A549 (cell line): ENCODE data around the gene GHRHR. TPM values are rescaled to one million over a fixed set of nuclear protein-coding genes. Genes with fewer than 3 reads are reported as not detected.

Experiments
- ATAC-seq, 2 experiments: fragments of 200-7000 bp in 1 of 2; fragments of >200 bp in 1 of 2; cut with Nextera tagmentation in 1 of 2; cut with Tn5 transposase in 1 of 2; 3 replicates each; pipeline versions ENCODE4 v1.8.0 to v1.9.1; 2018 to 2020; ENCODE audit warnings: mild to moderate bottlenecking in 1 of 2, moderate library complexity in 1 of 2
- CTCF ChIA-PET: fragments of 300-600 bp; sonication (Branson Sonifier 250); formaldehyde crosslinking; extraction: SDS; loops from one replicate; lab custom pipeline; 2021; ENCODE audit warnings: antibody characterized with exemption, inconsistent platforms; lab: Yijun Ruan, JAX
- POLR2A ChIA-PET: fragments of 350-600 bp; formaldehyde crosslinking; extraction: SDS; loops from one replicate; lab custom pipeline; 2021; ENCODE audit warnings: antibody characterized with exemption, inconsistent platforms; lab: Yijun Ruan, JAX
- DNase-seq, 2 experiments: peaks; one replicate each; pipeline versions ENCODE4 v3.0.0 to v3.0.0-alpha.2; 2011 to 2016; ENCODE audit warnings: low read depth in 1 of 2, low spot score in 1 of 2
- FAIRE-seq: peaks from 2 replicates; lab custom pipeline; 2011; peaks lifted over from hg19 to GRCh38; lab: Jason Lieb, UNC
- H3K27ac ChIP-seq, 2 experiments: fragments of >200 bp; sonication (Bioruptor Twin); formaldehyde crosslinking; 3 replicates each; pipeline ENCODE4 v1.5.1; 2016 to 2017
- H3K4me1 ChIP-seq: fragments of >200 bp; sonication (Bioruptor Twin); formaldehyde crosslinking; 3 replicates; pipeline ENCODE4 v1.6.1; 2016
- H3K4me2 ChIP-seq: fragments of >200 bp; sonication (Bioruptor Twin); formaldehyde crosslinking; 3 replicates; pipeline ENCODE4 v1.6.1; 2016
- H3K4me3 ChIP-seq: fragments of >200 bp; sonication (Bioruptor Twin); formaldehyde crosslinking; 3 replicates; pipeline ENCODE4 v1.5.1; 2016
- H3K9me3 ChIP-seq: fragments of >200 bp; sonication (Bioruptor Twin); formaldehyde crosslinking; 3 replicates; pipeline ENCODE4 v1.6.1; 2016
- CBX2 ChIP-seq: fragments of 200-600 bp; sonication (generic); IDR thresholded peaks from 2 replicates; pipeline ENCODE4 v1.6.1; 2016; ENCODE audit warnings: low read depth, mild to moderate bottlenecking, borderline replicate concordance
- CBX8 ChIP-seq: fragments of 200-600 bp; sonication (generic); IDR thresholded peaks from 2 replicates; pipeline ENCODE4 v1.6.1; 2016
- E2F6 ChIP-seq: IDR thresholded peaks from 2 replicates; pipeline ENCODE4 v1.6.1; 2012; ENCODE audit warnings: low read depth, borderline replicate concordance
- EP300 ChIP-seq, 2 experiments: fragments of >200 bp; sonication (Bioruptor Twin); formaldehyde crosslinking; IDR thresholded peaks; 2 replicates in 1 of 2; 3 replicates in 1 of 2; pipeline ENCODE4 v1.6.1; 2016 to 2017
- ESRRA ChIP-seq: fragments of 150-350 bp; IDR thresholded peaks from 2 replicates; pipeline ENCODE4 v1.6.1; 2014; ENCODE audit warnings: mild to moderate bottlenecking, low read length, borderline replicate concordance
- HOXA7 ChIP-seq: fragments of 250-450 bp; sonication (Bioruptor Pico); IDR thresholded peaks from 2 replicates; pipeline ENCODE4 v1.5.0; 2020; ENCODE audit warnings: mild to moderate bottlenecking, moderate library complexity
- HOXB13 ChIP-seq: fragments of 250-450 bp; sonication (Bioruptor Pico); IDR thresholded peaks from 2 replicates; pipeline ENCODE4 v1.5.0; 2020; ENCODE audit warnings: low read depth, mild to moderate bottlenecking, moderate library complexity
- KDM1A ChIP-seq: fragments of 200-600 bp; sonication (generic); IDR thresholded peaks from 2 replicates; pipeline ENCODE4 v1.6.1; 2016; ENCODE audit warnings: low read depth, mild to moderate bottlenecking
- MAFK ChIP-seq: fragments of 450-650 bp; IDR thresholded peaks from 2 replicates; pipeline ENCODE4 v1.6.1; 2014; ENCODE audit not compliant: partially characterized antibody
- NFE2L2 ChIP-seq: fragments of 150-350 bp; conservative IDR thresholded peaks from 2 replicates; pipeline ENCODE4 v1.6.1; 2014; ENCODE audit warnings: low read length
- NPAS2 ChIP-seq: fragments of 250-450 bp; sonication (Bioruptor Pico); IDR thresholded peaks from 2 replicates; pipeline ENCODE4 v1.8.0; 2022; ENCODE audit warnings: mild to moderate bottlenecking, moderate library complexity, borderline replicate concordance
- PBX3 ChIP-seq: IDR thresholded peaks from 2 replicates; pipeline ENCODE4 v1.6.1; 2012
- POLR2A ChIP-seq: IDR thresholded peaks from 2 replicates; pipeline ENCODE4 v1.6.1; 2012; ENCODE audit warnings: mild to moderate bottlenecking, low read length
- RARB ChIP-seq: fragments of 250-450 bp; sonication (Bioruptor Pico); IDR thresholded peaks from 2 replicates; pipeline ENCODE4 v1.8.0; 2021; ENCODE audit warnings: mild to moderate bottlenecking, moderate library complexity
- RNF2 ChIP-seq: fragments of 200-600 bp; sonication (generic); IDR thresholded peaks from 2 replicates; pipeline ENCODE4 v1.6.1; 2016; ENCODE audit warnings: low read depth, mild to moderate bottlenecking, antibody characterized with exemption, moderate library complexity, borderline replicate concordance
- SMC3 ChIP-seq: fragments of >200 bp; sonication (Bioruptor Twin); formaldehyde crosslinking; IDR thresholded peaks from 3 replicates; pipeline ENCODE4 v1.6.1; 2018; ENCODE audit warnings: inconsistent platforms
- SREBF2 ChIP-seq: fragments of 450-650 bp; IDR thresholded peaks from 2 replicates; pipeline ENCODE4 v1.6.1; 2014; ENCODE audit warnings: mild to moderate bottlenecking, moderate library complexity
- TP53 ChIP-seq: fragments of 250-450 bp; sonication (Bioruptor Pico); IDR thresholded peaks from 2 replicates; pipeline ENCODE4 v1.5.0; 2021; ENCODE audit warnings: mild to moderate bottlenecking, moderate library complexity
- ZSCAN20 ChIP-seq: fragments of 250-450 bp; sonication (Bioruptor Pico); IDR thresholded peaks from 2 replicates; pipeline ENCODE4 v1.8.0; 2022; ENCODE audit warnings: mild to moderate bottlenecking, moderate library complexity
- WGBS: methylation state at CpG from one replicate; pipeline ENCODE4 v1.1.6; 2017; ENCODE audit errors: missing lambda C conversion rate; 5-methylcytosine and 5-hydroxymethylcytosine counted together
- polyA plus RNA-seq, 4 experiments: library from polyadenylated mRNA; depleted of rRNA in 3 of 4; stranded (reverse); fragments of >200 nt; fragmentation: RNase III in 1 of 4; extraction: RNeasy Plus Mini Kit Qiagen cat#74134 plus additional on column Dnase treatment in 1 of 4; gene quantifications; 2 replicates in 3 of 4; 3 replicates in 1 of 4; pipeline ENCODE4 v1.2.3, GENCODE V29; 2011 to 2017
- TF ChIP-seq, protein P1 (sequence below): fragments of >200 bp; sonication (Bioruptor Twin); formaldehyde crosslinking; IDR thresholded peaks from 3 replicates; pipeline ENCODE4 v1.5.1; 2016
- TF ChIP-seq, protein P2 (sequence below): fragments of 150-350 bp; IDR thresholded peaks from 2 replicates; pipeline ENCODE4 v1.6.1; 2014; ENCODE audit warnings: low read depth, mild to moderate bottlenecking, low read length
- TF ChIP-seq, protein P3 (sequence below): fragments of 200-600 bp; sonication (generic); IDR thresholded peaks from 2 replicates; pipeline ENCODE4 v1.6.1; 2016; ENCODE audit warnings: antibody characterized with exemption, mild to moderate bottlenecking, moderate library complexity
- TF ChIP-seq, protein P4 (sequence below): IDR thresholded peaks from 2 replicates; pipeline ENCODE4 v1.6.1; 2012

The GHRHR gene
- polyA plus RNA-seq, 2 of the 4 experiments (the other 2 are of a cell fraction): not detected

- FAIRE-seq: no peak
- 91% methylated on average over 1 of the region's 1 CpG for WGBS
- no peak overlapping the region for H3K4me3 ChIP-seq
These were observed 13.5 kb downstream of the GHRHR start for GRCh38 chr7:30977222-30977621.

GRCh38 chr7:30977896-30978564 is 14.3 kb downstream of the GHRHR start:
- FAIRE-seq (no peak), DNase-seq (peak; percentile 35 to 49), ATAC-seq (peak; percentile 70 to 85)
- 14% methylated on average over 8 of the region's 9 CpGs for WGBS
- no peak overlapping the region for H3K4me2 ChIP-seq
- H3K27ac ChIP-seq: no peak overlapping the region
- CTCF ChIA-PET: interaction anchor here (0.6 to 4.3 kb wide), 15 partner anchors 9 to 186 kb away, joined by 3 to 29 read pairs (median 5); no protein-coding TSS in a partner anchor
- H3K9me3 ChIP-seq: no peaks in the 10 kb centered on the region
- H3K4me3 ChIP-seq: no peak overlapping the region
- 0 out of 3 replicates have a peak, but pooled peaks cover 5% of the 10 kb centered on the region for H3K4me1 ChIP-seq
- POLR2A ChIA-PET: interaction anchor here (0.7 kb wide), 1 partner anchor 936 kb away, joined by 5 read pairs; no protein-coding TSS in a partner anchor
- TF ChIP-seq NFE2L2: no peak
- no peak for TF ChIP-seq E2F6
- TF ChIP-seq, protein P1, sequence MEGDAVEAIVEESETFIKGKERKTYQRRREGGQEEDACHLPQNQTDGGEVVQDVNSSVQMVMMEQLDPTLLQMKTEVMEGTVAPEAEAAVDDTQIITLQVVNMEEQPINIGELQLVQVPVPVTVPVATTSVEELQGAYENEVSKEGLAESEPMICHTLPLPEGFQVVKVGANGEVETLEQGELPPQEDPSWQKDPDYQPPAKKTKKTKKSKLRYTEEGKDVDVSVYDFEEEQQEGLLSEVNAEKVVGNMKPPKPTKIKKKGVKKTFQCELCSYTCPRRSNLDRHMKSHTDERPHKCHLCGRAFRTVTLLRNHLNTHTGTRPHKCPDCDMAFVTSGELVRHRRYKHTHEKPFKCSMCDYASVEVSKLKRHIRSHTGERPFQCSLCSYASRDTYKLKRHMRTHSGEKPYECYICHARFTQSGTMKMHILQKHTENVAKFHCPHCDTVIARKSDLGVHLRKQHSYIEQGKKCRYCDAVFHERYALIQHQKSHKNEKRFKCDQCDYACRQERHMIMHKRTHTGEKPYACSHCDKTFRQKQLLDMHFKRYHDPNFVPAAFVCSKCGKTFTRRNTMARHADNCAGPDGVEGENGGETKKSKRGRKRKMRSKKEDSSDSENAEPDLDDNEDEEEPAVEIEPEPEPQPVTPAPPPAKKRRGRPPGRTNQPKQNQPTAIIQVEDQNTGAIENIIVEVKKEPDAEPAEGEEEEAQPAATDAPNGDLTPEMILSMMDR: peak; percentile 60
- TF ChIP-seq TP53 (CRISPR knock-in tag): no peak
- peak; percentile 77 for TF ChIP-seq SMC3
- TF ChIP-seq RNF2: no peak
- TF ChIP-seq ESRRA: no peak
- no peak for TF ChIP-seq SREBF2
- no peak for TF ChIP-seq CBX8
- no peak for TF ChIP-seq NPAS2 (CRISPR knock-in tag)
- no peak for TF ChIP-seq MAFK

More at GRCh38 chr7:30977222-30977621, 13.5 kb downstream of the GHRHR start:
- POLR2A ChIA-PET: no interaction called here
- no peak for TF ChIP-seq KDM1A
- no peak for TF ChIP-seq HOXB13
- TF ChIP-seq, protein P2, sequence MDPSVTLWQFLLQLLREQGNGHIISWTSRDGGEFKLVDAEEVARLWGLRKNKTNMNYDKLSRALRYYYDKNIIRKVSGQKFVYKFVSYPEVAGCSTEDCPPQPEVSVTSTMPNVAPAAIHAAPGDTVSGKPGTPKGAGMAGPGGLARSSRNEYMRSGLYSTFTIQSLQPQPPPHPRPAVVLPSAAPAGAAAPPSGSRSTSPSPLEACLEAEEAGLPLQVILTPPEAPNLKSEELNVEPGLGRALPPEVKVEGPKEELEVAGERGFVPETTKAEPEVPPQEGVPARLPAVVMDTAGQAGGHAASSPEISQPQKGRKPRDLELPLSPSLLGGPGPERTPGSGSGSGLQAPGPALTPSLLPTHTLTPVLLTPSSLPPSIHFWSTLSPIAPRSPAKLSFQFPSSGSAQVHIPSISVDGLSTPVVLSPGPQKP: no peak
- TF ChIP-seq POLR2A: no peak
- TF ChIP-seq TP53 (CRISPR knock-in tag): no peak
- TF ChIP-seq, protein P3, sequence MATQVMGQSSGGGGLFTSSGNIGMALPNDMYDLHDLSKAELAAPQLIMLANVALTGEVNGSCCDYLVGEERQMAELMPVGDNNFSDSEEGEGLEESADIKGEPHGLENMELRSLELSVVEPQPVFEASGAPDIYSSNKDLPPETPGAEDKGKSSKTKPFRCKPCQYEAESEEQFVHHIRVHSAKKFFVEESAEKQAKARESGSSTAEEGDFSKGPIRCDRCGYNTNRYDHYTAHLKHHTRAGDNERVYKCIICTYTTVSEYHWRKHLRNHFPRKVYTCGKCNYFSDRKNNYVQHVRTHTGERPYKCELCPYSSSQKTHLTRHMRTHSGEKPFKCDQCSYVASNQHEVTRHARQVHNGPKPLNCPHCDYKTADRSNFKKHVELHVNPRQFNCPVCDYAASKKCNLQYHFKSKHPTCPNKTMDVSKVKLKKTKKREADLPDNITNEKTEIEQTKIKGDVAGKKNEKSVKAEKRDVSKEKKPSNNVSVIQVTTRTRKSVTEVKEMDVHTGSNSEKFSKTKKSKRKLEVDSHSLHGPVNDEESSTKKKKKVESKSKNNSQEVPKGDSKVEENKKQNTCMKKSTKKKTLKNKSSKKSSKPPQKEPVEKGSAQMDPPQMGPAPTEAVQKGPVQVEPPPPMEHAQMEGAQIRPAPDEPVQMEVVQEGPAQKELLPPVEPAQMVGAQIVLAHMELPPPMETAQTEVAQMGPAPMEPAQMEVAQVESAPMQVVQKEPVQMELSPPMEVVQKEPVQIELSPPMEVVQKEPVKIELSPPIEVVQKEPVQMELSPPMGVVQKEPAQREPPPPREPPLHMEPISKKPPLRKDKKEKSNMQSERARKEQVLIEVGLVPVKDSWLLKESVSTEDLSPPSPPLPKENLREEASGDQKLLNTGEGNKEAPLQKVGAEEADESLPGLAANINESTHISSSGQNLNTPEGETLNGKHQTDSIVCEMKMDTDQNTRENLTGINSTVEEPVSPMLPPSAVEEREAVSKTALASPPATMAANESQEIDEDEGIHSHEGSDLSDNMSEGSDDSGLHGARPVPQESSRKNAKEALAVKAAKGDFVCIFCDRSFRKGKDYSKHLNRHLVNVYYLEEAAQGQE: no peak
- TF ChIP-seq HOXA7 (CRISPR knock-in tag): no peak
- TF ChIP-seq RARB (CRISPR knock-in tag): no peak
- TF ChIP-seq NFE2L2: no peak
- no peak for TF ChIP-seq PBX3
- TF ChIP-seq CBX2: no peak
- TF ChIP-seq, protein P4, sequence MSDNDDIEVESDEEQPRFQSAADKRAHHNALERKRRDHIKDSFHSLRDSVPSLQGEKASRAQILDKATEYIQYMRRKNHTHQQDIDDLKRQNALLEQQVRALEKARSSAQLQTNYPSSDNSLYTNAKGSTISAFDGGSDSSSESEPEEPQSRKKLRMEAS: no peak
- no peak for TF ChIP-seq EP300 (IDR thresholded peaks at IDR 0.05)
- no peak for TF ChIP-seq ZSCAN20
- H3K9me3 ChIP-seq: no peaks in the 10 kb centered on the region
- no peak overlapping the region for H3K4me2 ChIP-seq
- CTCF ChIA-PET: interaction anchor here (0.9 to 4.3 kb wide), 7 partner anchors 11 to 178 kb away, joined by 3 to 29 read pairs (median 12); no protein-coding TSS in a partner anchor
- 0 out of 3 replicates have a peak, but pooled peaks cover 5% of the 10 kb centered on the region for H3K4me1 ChIP-seq
- ATAC-seq (no peak), DNase-seq (no peak)
- H3K27ac ChIP-seq: no peak overlapping the region
